Neural crest cell (in vitro differentiated cells): ENCODE results near the gene DEDD2. TPM values are rescaled to one million over a fixed set of nuclear protein-coding genes. Genes with fewer than 3 reads are reported as not detected.

Experiments
- DNase-seq: peaks from one replicate; pipeline ENCODE4 v3.0.0; 2021; ENCODE audit warnings: low read depth, mixed read lengths, low spot score
- H3K27ac Mint-ChIP-seq: one replicate; pipeline ENCODE4 v1.8.0; 2021; ENCODE audit warnings: mild to moderate bottlenecking, mixed read lengths; ENCODE audit not compliant: unreplicated experiment
- H3K27me3 Mint-ChIP-seq: 2 replicates; pipeline ENCODE4 v1.8.0; 2021; ENCODE audit warnings: low read depth, mild to moderate bottlenecking, mixed read lengths
- H3K36me3 Mint-ChIP-seq: 2 replicates; pipeline ENCODE4 v1.8.0; 2021; ENCODE audit warnings: low read depth, mild to moderate bottlenecking, mixed read lengths
- H3K4me1 Mint-ChIP-seq: 2 replicates; pipeline ENCODE4 v1.8.0; 2021; ENCODE audit warnings: mixed read lengths
- H3K4me3 Mint-ChIP-seq: one replicate; pipeline ENCODE4 v1.8.0; 2021; ENCODE audit warnings: mild to moderate bottlenecking, mixed read lengths
- H3K9me3 Mint-ChIP-seq: 2 replicates; pipeline ENCODE4 v1.8.0; 2021; ENCODE audit warnings: mixed read lengths
- CTCF ChIP-seq: fragments of 200-600 bp; sonication (generic); conservative IDR thresholded peaks from 2 replicates; pipeline ENCODE4 v1.5.0; 2021; ENCODE audit warnings: antibody characterized with exemption, mild to moderate bottlenecking
- total RNA-seq: library from RNA; stranded (reverse); gene quantifications from 2 replicates; pipeline ENCODE4 v1.2.1, GENCODE V29; 2021

The DEDD2 gene
- total RNA-seq, 1 donor from 2014 or later: 21.5 TPM

DNA sequence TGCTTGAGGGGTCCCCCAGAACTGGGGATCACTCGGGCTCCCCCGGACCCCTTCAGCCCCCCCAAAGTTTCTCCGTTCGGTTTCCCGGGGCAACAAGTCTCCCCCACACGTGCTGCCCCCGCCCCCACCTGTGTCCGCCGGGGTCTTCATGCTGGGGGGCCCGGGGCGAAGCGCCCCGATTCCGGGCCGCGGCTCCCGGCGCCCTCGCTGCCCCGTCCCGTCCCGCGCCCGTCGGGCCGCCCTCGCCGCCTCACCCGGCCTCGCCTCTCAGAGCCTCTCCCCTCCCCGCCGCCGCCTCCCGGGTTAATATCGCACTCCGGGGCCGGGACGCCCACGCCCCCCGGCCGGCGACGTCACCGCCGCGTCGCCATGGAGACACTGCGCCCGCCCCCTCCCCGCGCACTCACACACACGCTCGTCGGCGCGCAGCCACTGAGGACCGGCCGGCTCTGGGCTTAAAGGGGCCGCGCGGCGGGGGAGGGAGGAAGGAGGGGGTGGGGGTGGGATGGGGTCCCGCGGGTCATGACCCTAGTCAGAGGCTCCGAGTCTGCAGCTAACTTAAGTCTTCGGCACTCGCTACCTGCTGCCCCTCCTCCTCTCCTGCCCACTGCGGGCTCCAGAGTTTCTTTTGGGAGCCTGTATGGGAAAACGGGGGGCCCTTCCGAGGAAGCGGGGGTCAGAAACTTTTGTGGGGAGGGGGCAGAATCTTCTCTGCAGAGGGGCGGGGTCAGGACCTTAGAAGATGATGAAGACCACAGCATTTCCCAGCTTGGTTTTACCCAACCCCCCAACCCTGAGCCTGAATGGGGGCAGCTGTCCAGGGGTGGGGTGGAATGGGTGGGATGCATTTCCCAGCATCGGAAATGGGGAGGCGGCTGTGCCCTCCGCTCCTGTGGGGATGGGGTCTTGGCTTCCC, 37.6 kb upstream of the DEDD2 start, which contains the start of gene ERF:
TSS of gene ERF (minus strand) at position 279 of the 916 bp plus-strand sequence. CDS start at position 150, 129 bp downstream.
- peak within 1 kb of the TSS; percentile 88 for H3K4me3 Mint-ChIP-seq
- H3K27me3 Mint-ChIP-seq: peaks cover 7% of the 10 kb centered on the region
- no peaks in the 10 kb centered on the region for H3K9me3 Mint-ChIP-seq
- peak within 1 kb of the TSS; percentile 82 for H3K27ac Mint-ChIP-seq
- no peaks in the 10 kb centered on the region for H3K36me3 Mint-ChIP-seq
- DNase-seq: peak; percentile 87
- no peak for TF ChIP-seq CTCF
- peaks cover 32% of the 10 kb centered on the region for H3K4me1 Mint-ChIP-seq

- Mint-ChIP-seq H3K9me3 (no peaks in the 10 kb centered on the region), H3K4me1 (peaks cover 35% of the 10 kb centered on the region), H3K27ac (no peak overlapping the region), H3K4me3 (peak overlapping the region; percentile 88), H3K27me3 (peaks cover 7% of the 10 kb centered on the region), H3K36me3 (peaks cover 2% of the 10 kb centered on the region)
- peak; percentile 67 for DNase-seq
- no peak for TF ChIP-seq CTCF
These were observed 36.8 kb upstream of the DEDD2 start for GRCh38 chr19:42254089-42254849.

DNA sequence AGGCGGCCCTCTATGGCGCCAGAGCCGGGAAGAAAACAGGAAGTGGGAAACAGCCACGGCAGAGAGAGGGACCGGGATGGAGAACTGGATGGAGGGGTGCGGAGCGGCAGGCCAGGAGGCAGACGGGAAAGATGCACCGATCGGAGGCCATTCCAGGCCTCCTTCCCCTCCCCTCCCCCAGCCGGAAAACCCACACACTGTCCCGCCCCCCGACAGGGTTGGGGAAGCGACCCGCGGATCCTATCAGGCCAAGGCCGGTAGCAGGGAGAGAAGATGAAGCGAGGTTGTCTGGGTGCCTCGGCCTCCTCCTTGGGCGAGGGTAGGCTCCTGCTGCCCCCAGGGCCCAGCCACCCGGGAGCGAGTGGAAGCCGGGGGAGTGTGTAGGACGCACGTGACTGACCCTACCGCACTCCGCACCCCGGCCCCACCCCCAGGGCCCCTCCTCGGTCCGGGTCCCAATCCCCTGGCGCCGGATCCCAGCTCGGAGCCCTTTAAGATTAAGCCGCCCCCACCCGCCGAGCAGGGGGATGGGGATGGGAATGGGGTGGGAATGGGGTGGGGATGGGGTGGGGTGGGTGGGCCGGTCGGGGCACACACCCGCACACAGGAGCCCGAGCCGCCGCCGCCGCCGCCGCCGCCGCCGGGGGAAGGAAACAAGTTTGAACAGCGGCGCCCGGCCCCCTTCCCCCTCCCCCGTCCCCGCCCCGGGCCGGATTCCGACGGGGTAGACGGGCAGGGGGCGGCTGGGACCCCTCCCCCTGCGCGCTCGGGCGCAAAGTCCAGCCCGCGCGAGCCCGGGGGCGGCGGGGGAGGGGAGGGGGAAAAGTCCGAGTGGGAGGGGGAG, 36.0 kb upstream of the DEDD2 start:
- H3K4me1 Mint-ChIP-seq: peaks cover 35% of the 10 kb centered on the region
- no peak for TF ChIP-seq CTCF
- peak overlapping the region; percentile 98 for H3K4me3 Mint-ChIP-seq
- peak; percentile 65 for DNase-seq
- peaks cover 7% of the 10 kb centered on the region for H3K27me3 Mint-ChIP-seq
- H3K9me3 Mint-ChIP-seq: no peaks in the 10 kb centered on the region
- H3K36me3 Mint-ChIP-seq: peaks cover 2% of the 10 kb centered on the region
- peak overlapping the region; percentile 97 for H3K27ac Mint-ChIP-seq

GRCh38 chr19:42252365-42253244, 35.1 kb upstream of the DEDD2 start:
- H3K9me3 Mint-ChIP-seq: no peaks in the 10 kb centered on the region
- H3K27me3 Mint-ChIP-seq: peaks cover 7% of the 10 kb centered on the region
- no peak for TF ChIP-seq CTCF
- peak; percentile 33 for DNase-seq
- H3K4me3 Mint-ChIP-seq: peak overlapping the region; percentile 98
- H3K27ac Mint-ChIP-seq: peak overlapping the region; percentile 97
- H3K36me3 Mint-ChIP-seq: peaks cover 2% of the 10 kb centered on the region
- peaks cover 35% of the 10 kb centered on the region for H3K4me1 Mint-ChIP-seq
